IMR-90 (cell line): Measurements from ENCODE around the gene ZNF618.

ENCODE experiments used
- CTCF ChIP-seq: conservative IDR thresholded peaks from 2 replicates; pipeline ENCODE4 v1.5.1; 2012; ENCODE audit warnings: mild to moderate bottlenecking, low read depth, low read length, improper control_type of control experiment
- ELK1 ChIP-seq: fragments of 150-350 bp; IDR thresholded peaks from 2 replicates; pipeline ENCODE4 v1.6.1; 2016; ENCODE audit warnings: low read depth, mild to moderate bottlenecking, low read length, moderate library complexity, borderline replicate concordance
- POLR2A ChIP-seq: IDR thresholded peaks from 2 replicates; pipeline ENCODE4 v1.6.1; 2012; ENCODE audit warnings: mild to moderate bottlenecking, low read depth, low read length

- TF ChIP-seq ELK1 (no peak), POLR2A (no peak), CTCF (no peak)
These were observed 81.2 kb downstream of the ZNF618 start for GRCh38 chr9:113957351-113957750.
